DMS53 treated with DMSO at 0.1 percent for 48 hours (cell line): ENCODE data around the gene ZBTB38.
A peak's percentile ranks its signal among the peaks of the same experiment; 100 is the strongest.

Source experiments
- DNase-seq: peaks from one replicate; lab custom pipeline; 2025; ENCODE audit not compliant: unreplicated experiment; lab: John Stamatoyannopoulos, UW

The ZBTB38 gene, protein sequence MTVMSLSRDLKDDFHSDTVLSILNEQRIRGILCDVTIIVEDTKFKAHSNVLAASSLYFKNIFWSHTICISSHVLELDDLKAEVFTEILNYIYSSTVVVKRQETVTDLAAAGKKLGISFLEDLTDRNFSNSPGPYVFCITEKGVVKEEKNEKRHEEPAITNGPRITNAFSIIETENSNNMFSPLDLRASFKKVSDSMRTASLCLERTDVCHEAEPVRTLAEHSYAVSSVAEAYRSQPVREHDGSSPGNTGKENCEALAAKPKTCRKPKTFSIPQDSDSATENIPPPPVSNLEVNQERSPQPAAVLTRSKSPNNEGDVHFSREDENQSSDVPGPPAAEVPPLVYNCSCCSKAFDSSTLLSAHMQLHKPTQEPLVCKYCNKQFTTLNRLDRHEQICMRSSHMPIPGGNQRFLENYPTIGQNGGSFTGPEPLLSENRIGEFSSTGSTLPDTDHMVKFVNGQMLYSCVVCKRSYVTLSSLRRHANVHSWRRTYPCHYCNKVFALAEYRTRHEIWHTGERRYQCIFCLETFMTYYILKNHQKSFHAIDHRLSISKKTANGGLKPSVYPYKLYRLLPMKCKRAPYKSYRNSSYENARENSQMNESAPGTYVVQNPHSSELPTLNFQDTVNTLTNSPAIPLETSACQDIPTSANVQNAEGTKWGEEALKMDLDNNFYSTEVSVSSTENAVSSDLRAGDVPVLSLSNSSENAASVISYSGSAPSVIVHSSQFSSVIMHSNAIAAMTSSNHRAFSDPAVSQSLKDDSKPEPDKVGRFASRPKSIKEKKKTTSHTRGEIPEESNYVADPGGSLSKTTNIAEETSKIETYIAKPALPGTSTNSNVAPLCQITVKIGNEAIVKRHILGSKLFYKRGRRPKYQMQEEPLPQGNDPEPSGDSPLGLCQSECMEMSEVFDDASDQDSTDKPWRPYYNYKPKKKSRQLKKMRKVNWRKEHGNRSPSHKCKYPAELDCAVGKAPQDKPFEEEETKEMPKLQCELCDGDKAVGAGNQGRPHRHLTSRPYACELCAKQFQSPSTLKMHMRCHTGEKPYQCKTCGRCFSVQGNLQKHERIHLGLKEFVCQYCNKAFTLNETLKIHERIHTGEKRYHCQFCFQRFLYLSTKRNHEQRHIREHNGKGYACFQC (N-terminal part only)

DNA sequence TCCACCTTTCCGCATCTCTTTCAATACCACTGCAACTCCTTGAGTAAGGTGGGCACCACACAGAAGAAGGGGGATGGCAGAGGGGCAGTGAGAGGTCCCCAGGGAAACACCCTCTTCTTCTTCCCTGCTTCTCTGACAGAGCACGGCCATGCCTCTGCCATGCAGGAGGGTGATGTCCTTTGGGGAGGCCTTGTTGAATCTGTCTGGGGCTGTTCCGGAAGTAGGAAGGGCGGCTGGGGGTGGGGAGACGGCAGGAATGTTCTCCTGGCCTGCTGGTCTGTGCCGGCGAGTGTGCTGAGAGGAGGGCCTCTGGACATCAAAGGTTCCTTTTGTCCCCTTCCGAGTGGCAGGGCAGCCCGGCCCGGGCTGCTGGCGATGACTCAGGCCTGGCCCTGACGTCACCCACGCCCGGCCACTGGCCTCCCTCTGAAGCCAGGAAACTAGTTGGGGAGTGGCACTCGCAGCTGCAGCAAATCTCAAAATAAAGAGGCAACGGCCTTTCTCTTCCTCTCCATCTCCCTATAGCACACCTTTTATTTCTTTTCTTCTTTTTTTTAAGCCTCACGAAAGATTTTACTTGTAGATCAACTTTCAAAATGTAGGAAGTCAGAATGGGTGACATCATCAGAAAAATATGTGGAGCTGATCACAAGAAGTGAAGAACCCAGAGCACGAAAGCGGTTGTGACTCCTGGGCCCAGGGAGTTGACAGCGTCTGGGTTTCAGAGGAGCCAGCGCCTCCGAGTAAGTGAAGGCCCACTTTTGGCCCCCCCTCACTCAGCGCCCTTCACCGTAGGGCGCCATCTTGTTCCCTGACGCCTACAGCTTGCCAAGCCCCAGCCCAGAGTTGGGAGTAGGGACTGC is at the start of gene ZBTB38:
TSS of gene ZBTB38 (plus strand) at position 443 of the 863 bp plus-strand sequence. CDS start 73,885 bp downstream, outside the sequence.
- DNase-seq: peak; percentile 88

DNA sequence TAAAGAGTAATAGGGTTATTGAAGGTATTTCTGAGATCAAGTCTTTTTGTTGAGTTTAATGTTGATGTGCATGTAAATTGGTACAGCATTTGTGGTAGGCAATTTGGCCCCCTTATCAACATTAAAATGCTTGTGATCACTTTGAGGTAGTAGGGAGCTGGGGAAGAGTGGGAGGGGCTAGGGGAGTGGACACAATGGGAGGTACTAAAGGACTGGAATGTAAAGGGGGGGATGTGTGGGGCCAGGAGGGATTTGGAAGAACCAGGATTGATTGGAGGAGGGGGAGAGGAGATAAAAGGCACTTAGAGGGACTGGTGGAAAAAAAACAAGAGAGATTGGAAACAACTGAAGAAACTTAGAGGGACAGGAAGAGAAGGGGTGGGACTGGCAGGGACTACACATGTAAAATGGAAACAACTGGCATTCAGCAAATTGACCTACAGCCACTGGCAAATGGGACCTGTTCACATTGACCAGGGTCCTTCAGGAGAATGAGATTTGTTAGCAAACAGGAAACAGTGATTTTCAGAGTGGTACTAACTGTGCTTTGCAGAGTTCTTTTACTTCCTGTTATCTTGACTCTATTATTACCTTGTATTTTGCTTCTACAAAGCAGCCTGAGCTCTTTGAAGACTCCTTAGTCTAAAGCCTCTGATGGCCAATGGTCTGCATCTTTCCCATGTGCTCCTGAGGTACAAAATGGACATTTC is 47.8 kb upstream of the ZBTB38 start:
- DNase-seq: no peak

DNA sequence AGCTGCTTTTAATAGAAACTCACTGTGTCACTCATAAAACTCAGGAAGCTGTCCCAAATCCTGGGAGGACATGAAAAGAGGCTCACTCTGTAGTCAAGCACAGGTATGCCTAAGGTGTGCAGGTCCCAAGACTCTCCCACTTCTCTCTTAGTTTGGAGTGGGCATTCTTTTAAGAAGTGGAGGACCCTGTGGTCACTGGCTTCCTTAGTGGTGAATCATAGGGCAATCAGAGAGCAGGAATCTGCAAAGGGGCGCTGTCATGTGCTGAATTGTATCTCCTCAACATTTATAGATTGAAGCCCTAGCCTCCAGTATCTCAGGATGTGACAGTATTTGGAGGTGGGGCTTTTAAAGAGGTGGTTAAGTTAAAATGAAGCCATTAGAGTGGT is 47.2 kb upstream of the ZBTB38 start:
- DNase-seq: no peak

DNA sequence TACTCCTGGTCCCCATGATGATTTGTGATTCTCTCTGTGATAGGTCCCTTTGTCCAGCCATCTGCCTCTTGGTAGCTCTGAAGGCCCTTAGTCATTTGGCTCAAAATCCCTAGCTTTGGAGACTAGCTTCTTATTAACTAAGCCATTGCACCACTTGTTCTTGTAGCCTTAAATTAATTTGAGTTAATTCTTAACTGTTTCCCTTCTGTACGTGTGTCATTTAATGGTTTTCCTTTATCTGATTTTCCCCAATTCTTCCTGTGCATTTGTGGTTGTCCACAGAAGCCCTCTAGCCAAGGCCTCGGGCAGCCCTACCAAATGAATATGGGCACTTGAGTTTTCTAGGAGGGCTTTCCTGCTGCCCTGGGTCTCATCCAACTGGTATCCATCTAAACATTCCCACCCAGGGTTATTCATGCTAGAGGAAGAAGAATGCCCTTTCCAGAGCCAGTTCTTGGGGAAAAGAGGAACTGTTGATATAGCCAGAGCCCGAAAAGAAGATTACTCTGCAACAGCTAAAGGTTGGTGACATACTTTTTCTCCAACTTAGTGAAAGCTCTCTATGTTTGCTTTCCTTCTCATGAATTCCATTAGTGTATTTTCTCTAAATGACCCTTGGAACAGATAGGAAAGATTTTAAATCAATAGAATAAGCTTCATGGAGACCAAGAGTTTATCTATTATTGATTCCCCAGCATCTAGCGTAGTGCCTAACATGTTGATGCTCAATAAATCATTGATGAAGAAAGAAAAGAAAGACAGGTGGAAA is 44.2 kb upstream of the ZBTB38 start:
- no peak for DNase-seq

DNA sequence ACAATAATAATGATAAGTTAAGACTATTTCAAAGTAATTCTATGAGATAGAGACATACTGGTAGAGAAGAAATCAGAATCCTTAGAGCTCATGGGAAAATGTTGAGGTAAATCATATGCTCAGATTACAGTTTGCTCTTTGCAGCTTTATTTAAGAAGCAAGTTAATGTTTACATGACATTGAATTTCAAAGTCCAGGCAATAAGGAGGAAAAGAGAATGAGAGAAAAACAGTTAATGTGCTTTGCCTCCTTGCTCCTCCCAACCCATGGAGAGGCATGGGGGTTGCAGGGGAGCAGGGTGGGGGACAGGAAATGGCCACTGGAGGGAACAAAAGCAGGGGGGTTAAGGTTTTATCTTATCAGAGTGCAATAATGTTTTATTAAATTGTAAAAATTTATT is 42.2 kb upstream of the ZBTB38 start:
- no peak for DNase-seq

DNA sequence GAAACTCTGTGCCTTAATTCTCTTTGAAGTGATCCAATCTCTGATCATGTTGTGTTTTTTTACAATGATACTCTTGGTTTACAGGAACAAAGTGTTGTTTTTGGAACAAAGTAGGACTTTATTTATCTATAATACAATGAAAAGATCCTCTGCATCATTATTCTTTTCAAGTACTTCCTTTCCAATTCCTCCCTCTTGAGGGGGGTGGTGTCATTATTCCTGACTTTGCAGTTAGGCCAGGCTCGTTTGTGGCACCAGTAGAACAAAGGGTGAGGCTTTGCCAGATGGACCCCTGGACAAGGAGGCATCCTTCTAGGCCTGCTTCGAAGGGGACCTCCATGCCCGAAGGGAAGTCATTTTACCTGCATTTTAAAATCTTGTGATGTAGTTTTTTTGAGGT is 41.7 kb upstream of the ZBTB38 start:
- no peak for DNase-seq

DNA sequence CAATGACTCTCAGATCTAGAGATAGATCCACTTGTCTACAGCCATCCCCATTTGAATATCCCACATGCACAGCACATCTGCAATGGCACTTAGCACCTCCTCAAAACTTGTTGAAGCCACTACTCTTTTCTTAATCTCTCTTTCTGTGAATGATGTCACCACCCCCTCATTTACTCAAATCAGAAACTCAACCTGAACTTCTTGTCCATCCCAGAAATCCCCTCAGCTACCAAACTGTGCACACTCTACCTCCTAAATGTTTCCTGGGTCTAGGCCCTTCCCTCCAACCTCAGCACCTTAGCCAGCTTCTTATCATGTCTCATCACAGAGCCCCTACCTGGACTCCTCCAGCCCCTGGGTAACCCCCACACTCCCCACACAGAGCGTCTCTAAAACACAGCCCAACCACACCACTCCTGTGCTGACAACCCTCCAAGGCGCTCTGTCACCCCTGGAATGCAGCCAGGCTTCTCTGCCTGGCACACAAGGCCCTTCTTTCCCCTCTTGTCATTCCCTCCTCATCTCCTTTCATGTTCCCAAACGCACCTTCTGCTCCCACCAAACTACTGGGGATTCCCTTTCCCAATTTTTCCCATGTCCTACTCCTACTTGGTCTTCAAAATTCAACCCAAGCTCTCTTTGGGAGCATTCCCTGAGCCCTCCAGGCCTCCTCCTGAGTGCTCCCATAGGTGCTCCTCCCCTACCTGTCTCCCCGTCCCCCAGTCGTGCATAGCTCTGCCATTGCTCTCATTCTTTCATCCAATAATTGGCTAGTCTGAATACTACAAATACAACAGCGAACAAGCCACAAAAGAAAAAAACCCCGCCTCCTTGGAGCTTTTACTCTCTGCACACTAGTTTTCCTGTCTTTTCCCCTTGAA is 39.8 kb upstream of the ZBTB38 start:
- no peak for DNase-seq

DNA sequence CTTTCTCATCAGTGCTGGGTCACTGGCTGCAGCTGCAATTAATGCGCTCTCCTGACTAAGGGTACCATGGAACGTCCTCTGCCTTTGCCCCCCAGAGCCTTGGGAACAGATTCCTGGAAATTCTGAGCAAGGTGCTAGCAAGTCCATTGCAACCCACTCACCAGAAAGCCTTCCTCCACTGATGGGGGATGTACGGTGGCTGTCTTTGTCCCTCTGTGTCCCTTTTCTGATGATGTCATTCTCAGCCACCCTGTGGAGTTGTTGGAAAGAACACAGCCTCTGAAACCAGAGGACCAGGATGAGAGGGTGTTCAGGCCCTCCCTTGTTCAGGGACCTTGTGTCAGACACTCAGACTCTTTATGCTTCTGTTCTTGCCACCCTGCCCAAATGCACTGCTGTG is 38.1 kb upstream of the ZBTB38 start:
- DNase-seq: no peak

DNA sequence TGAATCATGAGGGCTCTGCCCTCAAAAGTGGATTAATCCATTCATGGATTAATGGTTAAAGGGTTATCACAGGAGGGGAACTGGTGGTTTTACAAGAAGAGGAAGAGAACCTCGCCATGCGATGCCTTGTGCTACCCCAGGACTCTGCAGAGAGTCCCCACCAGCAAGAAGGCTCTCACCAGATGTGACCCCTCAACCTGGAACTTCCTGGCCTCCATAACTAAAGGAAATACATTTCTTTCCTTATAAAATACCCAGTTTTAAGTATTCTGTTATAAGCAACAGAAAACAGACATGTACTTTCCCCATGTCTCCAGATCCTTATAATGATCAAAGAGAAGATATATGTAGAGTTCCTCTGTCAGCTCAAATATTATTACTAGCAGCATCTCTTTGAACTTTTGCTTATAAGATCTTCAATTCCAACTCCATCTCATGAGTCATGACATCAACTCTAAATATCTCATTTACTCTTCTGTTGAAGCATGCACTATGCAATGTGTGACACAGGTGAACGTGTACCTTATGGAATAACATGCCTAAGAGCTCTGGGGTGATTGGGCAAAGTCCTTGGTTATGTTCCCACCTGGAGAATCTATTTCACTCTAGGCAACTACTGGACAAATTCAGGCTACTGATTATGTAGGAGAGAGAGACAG is 37.5 kb upstream of the ZBTB38 start:
- no peak for DNase-seq

DNA sequence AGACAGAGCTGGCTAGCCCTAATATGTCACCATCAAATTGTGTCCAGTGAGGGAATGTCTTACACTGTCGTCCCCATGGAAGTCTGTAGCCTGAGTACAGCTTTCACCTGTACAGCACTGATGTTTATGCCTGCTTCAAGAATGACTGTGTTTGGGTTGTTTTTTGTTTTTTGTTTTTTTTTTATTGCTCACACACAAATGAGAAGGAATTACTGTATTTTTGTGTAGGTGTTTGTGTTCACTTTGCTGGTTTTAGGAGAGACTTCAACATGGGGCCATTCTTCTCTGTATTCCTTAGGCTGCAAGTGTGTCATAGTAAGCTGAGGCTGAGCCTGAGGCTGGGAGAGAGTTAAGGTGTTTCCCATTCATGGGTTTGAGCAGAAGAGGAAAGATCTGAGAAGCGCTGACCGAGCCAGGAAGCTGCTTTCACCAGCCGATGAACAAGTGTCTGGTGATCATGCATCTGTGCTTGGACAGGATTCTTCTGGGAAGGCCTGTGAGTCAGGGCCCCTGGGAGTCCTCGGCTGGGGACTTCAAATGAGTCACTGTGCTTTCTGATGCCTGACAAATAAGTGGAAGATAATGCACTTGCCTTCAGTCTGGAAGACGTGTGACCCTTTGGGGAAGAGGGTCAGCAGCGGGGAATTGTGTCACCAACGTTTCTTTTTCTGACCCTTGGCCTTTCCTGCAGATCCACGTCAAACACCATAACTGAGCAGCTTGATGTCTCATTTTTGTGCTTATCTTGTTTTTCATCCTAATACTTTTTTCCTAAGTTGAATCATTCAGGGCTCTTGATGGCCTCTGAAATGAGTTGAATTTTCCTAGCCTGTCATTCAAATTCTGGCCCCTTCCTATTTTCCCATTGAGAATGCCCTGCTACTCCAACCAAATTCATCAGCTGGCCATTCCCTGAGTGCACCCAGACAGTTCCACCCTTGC is 36.7 kb upstream of the ZBTB38 start:
- no peak for DNase-seq

DNA sequence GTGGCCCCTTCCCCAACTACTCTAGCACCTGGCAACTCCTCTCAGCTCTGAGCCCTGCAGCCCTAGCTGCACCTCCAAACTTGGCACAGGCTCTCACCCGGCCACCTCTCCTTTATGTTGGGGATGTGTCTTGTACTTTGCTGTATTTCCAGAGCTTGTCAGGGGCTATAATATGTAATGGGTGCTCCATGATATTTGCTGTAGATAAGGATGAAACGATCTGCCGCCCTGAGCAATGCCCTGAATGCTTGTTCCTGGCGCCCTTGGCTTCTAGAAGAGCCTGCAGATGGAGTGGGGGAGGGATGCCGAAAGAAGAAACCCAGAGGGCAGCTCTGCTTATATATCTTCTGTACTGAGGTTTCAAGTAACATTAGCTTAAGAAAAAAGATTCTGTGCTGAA is 35.9 kb upstream of the ZBTB38 start:
- DNase-seq: no peak

DNA sequence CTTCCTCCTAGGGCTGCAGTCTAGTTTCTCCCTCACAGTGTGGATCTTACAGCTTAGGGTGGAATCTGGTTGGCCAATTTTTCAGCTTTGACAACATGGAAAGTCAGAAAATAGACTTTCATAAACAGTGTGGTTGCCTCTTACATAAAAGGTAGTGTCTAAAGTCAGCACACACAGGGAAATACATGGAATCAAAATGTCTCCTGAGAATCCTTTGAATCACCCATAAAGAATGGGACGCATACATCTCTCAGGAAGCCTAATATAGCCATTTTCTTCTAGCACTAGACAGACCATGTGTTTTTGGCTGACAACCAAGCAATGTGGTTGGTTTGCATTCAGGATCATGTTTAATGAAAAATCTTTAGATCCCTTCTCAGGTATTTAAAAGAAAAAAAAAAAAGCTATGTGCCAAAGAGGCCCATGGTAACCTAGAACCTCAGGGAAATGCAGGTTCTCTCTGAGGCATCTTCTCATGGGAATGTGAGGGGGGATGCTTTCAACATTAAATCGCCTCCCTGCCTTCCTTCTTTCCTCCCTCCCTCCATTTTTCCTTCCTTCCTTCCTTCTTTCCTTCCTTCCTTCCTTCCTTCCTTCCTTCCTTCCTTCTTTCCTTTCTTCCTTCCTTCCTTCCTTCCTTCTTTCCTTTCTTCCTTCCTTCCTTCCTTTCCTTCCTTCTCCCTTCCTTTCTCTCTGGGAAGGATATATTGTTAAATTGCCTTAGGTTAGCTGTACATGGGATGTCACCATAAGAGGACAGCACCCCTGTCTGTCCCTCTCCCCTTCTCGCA is 34.3 kb upstream of the ZBTB38 start:
- no peak for DNase-seq

DNA sequence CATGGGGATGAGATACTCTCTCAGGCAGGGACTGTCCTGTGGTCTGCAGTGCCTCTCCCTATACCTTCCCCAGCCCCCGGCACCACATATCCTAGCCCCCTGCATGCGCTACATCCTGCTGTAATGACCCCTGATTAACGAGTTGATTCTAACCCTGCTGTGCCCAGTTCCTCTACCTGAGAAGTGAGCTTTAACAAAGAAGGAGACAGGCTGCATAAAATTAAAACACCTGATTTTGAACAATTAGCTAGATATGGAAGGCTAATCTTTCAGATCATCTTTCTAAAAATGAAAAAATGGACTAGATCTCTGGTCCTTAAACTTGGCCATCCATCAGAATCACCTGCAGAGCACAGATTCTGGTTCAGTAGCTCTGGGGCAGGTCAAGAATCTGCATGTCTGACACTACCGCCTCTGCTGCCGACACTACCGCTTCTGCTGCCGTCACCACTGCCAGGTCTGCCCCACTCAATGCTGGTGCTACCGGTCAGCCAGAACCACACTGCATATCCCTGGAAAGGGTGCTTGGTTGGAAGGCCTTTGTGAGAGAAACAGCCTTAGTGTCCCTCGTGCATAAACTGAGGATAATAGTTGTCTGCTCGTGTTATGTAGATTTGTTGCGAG is 33.6 kb upstream of the ZBTB38 start:
- no peak for DNase-seq

DNA sequence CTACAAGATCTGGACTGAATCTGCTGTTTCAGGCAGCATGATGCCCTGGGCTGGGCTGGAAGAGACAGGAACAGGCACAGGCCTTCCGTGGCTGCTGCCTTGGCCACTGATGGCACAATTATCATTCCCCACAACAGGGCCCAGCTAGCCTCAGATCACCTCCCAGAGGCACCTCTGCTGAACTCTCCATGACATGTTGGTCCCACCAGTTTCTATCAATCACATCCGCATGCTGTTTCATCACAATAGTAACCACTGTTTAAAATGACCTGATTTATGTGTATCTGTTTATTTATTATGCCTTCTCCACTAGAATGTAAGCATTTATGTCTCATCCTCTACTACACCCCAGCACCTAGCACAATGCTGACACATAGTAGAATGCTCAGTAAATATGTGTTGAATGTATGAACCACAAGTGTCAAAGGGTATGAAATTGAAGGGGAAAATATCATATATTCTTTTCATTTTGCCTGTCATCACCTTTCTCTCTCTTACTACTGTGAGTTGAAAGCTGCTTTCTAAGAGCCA is 32.7 kb upstream of the ZBTB38 start:
- no peak for DNase-seq
